Fibroblast of lung (primary cell): ENCODE data around the gene SPEF1. TPM values are rescaled to one million over a fixed set of nuclear protein-coding genes. Genes with fewer than 3 reads are reported as not detected.

Source experiments
- DNase-seq, 2 donors: peaks; one replicate each; pipeline versions ENCODE4 v3.0.0 to v3.0.0-alpha.2; 2010; ENCODE audit warnings: low read depth in 2 of 2
- H2AFZ ChIP-seq: 2 replicates; pipeline ENCODE4 v1.5.1; 2012; ENCODE audit warnings: low read length, control low read depth, inconsistent platforms
- H3K27ac ChIP-seq: 2 replicates; pipeline ENCODE4 v1.5.1; 2011; ENCODE audit warnings: low read length, control low read depth; ENCODE audit not compliant: insufficient read depth
- H3K27me3 ChIP-seq: 2 replicates; pipeline ENCODE4 v1.5.1; 2011; ENCODE audit warnings: mild to moderate bottlenecking, low read length; ENCODE audit not compliant: control insufficient read depth, insufficient read depth
- H3K36me3 ChIP-seq: 2 replicates; pipeline ENCODE4 v1.5.1; 2011; ENCODE audit warnings: low read length; ENCODE audit not compliant: control insufficient read depth, insufficient read depth
- H3K4me1 ChIP-seq: 2 replicates; pipeline ENCODE4 v1.5.1; 2011; ENCODE audit warnings: low read length; ENCODE audit not compliant: control insufficient read depth, insufficient read depth; ENCODE audit errors: extremely low read depth
- H3K4me2 ChIP-seq: 2 replicates; pipeline ENCODE4 v1.5.1; 2011; ENCODE audit warnings: low read length, control low read depth; ENCODE audit not compliant: insufficient read depth; ENCODE audit errors: extremely low read depth
- H3K4me3 ChIP-seq, 4 experiments: fragments of 200-600 bp in 1 of 4; sonication (generic) in 1 of 4; replicated peaks in 1 of 4; 2 replicates each; pipeline ENCODE4 v1.5.1; 2011 to 2016; ENCODE audit warnings: low read length in 4 of 4, low read depth in 3 of 4, mild to moderate bottlenecking in 3 of 4, control low read depth in 2 of 4, inconsistent platforms in 1 of 4, mixed read lengths in 1 of 4; ENCODE audit not compliant: insufficient read depth in 1 of 4; ENCODE audit errors: control extremely low read depth in 1 of 4
- H3K79me2 ChIP-seq: 2 replicates; pipeline ENCODE4 v1.5.1; 2012; ENCODE audit warnings: mild to moderate bottlenecking, low read length, inconsistent platforms; ENCODE audit not compliant: control insufficient read depth, insufficient read depth
- H3K9ac ChIP-seq: 2 replicates; pipeline ENCODE4 v1.5.1; 2011; ENCODE audit warnings: mild to moderate bottlenecking, low read length, control low read depth; ENCODE audit not compliant: insufficient read depth
- H3K9me3 ChIP-seq: 2 replicates; pipeline ENCODE4 v1.5.1; 2012; ENCODE audit warnings: low read depth, low read length; ENCODE audit not compliant: control insufficient read depth, insufficient read depth
- H4K20me1 ChIP-seq: 2 replicates; pipeline ENCODE4 v1.5.1; 2011; ENCODE audit warnings: low read length; ENCODE audit not compliant: control insufficient read depth, insufficient read depth; ENCODE audit errors: extremely low read depth
- CTCF ChIP-seq, 2 donors: IDR thresholded peaks in 1 of 2; conservative IDR thresholded peaks in 1 of 2; 1 replicate in 1 of 2; 2 replicates in 1 of 2; pipeline ENCODE4 v1.5.1; 2011 to 2012; ENCODE audit warnings: low read length in 2 of 2, control low read depth in 1 of 2, inconsistent platforms in 1 of 2, low read depth in 1 of 2, mild to moderate bottlenecking in 1 of 2
- EZH2 ChIP-seq: IDR thresholded peaks from 2 replicates; pipeline ENCODE4 v1.5.1; 2012; ENCODE audit warnings: low read length, control low read depth, mild to moderate bottlenecking; ENCODE audit errors: missing control alignments
- polyA plus RNA-seq, 2 donors: library from polyadenylated mRNA; depleted of rRNA in 1 of 2; stranded (reverse) in 1 of 2; unstranded in 1 of 2; fragments of >200 nt; gene quantifications; 2 replicates each; pipeline ENCODE4 v1.2.1, GENCODE V29; 2011 to 2012; ENCODE audit warnings: missing spikeins in 1 of 2
- total RNA-seq: library from RNA; depleted of rRNA; stranded (reverse); fragments of >200 nt; gene quantifications from 2 replicates; pipeline ENCODE4 v1.2.1, GENCODE V29; 2014

Gene SPEF1
- total and polyA plus RNA-seq, 2 donors (not counting 1 experiment from before 2014, with no cell fraction given): 0.07 to 0.17 TPM

GRCh38 chr20:3814928-3815495 is 33.8 kb upstream of the SPEF1 start:
- Histone ChIP-seq H2AFZ (no peak overlapping the region), H3K4me1 (peaks cover 28% of the 10 kb centered on the region), H3K9me3 (no peaks in the 10 kb centered on the region), H3K9ac (no peak overlapping the region), H3K4me3 (no peak overlapping the region), H3K4me2 (no peak overlapping the region), H3K79me2 (peaks cover 3% of the 10 kb centered on the region), H4K20me1 (no peaks in the 10 kb centered on the region), H3K27me3 (no peaks in the 10 kb centered on the region), H3K36me3 (no peaks in the 10 kb centered on the region), H3K27ac (no peak overlapping the region)
- no peak for TF ChIP-seq CTCF (conservative IDR thresholded peaks at IDR 0.05 in 1 of 2, IDR thresholded peaks at IDR 0.05 in 1 of 2; ENCODE audit: low read depth in 1 of 2, low read length in 2 of 2)
- TF ChIP-seq EZH2: no peak
- DNase-seq: no peak

- Histone ChIP-seq H3K27ac (no peak overlapping the region), H3K36me3 (no peaks in the 10 kb centered on the region), H3K9me3 (no peaks in the 10 kb centered on the region), H3K4me3 (no peak overlapping the region), H3K9ac (no peak overlapping the region), H3K79me2 (peaks cover 5% of the 10 kb centered on the region), H3K4me1 (peaks cover 24% of the 10 kb centered on the region), H2AFZ (no peak overlapping the region), H4K20me1 (no peaks in the 10 kb centered on the region), H3K4me2 (no peak overlapping the region), H3K27me3 (no peaks in the 10 kb centered on the region)
- no peak for DNase-seq
- TF ChIP-seq CTCF (conservative IDR thresholded peaks at IDR 0.05 in 1 of 2, IDR thresholded peaks at IDR 0.05 in 1 of 2; ENCODE audit: low read depth in 1 of 2, low read length in 2 of 2) (no peak), EZH2 (no peak)
Observed at GRCh38 chr20:3813848-3814581, 32.8 kb upstream of the SPEF1 start.

- H2AFZ ChIP-seq: no peak overlapping the region
- H3K4me1 ChIP-seq: peaks cover 25% of the 10 kb centered on the region
- H3K9me3 ChIP-seq: no peaks in the 10 kb centered on the region
- H3K36me3 ChIP-seq: no peaks in the 10 kb centered on the region
- no peak for DNase-seq
- no peak for TF ChIP-seq CTCF (conservative IDR thresholded peaks at IDR 0.05 in 1 of 2, IDR thresholded peaks at IDR 0.05 in 1 of 2; ENCODE audit: low read depth in 1 of 2, low read length in 2 of 2)
- TF ChIP-seq EZH2: no peak
- peaks cover 5% of the 10 kb centered on the region for H3K79me2 ChIP-seq
- no peak overlapping the region for H3K27ac ChIP-seq
- H3K9ac ChIP-seq: no peak overlapping the region
- no peak overlapping the region for H3K4me3 ChIP-seq
- H3K27me3 ChIP-seq: no peaks in the 10 kb centered on the region
- no peaks in the 10 kb centered on the region for H4K20me1 ChIP-seq
- H3K4me2 ChIP-seq: no peak overlapping the region
Observed at GRCh38 chr20:3812975-3813847, 32.0 kb upstream of the SPEF1 start.
